Gastroesophageal sphincter (tissue), 4 donors: ENCODE results near the gene KLHL1. TPM values are rescaled to one million over a fixed set of nuclear protein-coding genes. Genes with fewer than 3 reads are reported as not detected.

Experiments
- ATAC-seq: fragments of 150-250 bp; one replicate; pipeline ENCODE4 v1.9.1; 2016; ENCODE audit warnings: mild to moderate bottlenecking, moderate library complexity
- H3K27ac ChIP-seq, 4 donors: fragments of 200-600 bp; sonication (generic) in 3 of 4; 1 replicate in 3 of 4; 2 replicates in 1 of 4; pipeline ENCODE4 v1.5.1; 2016 to 2019
- H3K27me3 ChIP-seq: fragments of 200-600 bp; sonication (generic); one replicate; pipeline ENCODE4 v1.5.1; 2019
- H3K36me3 ChIP-seq, 2 donors: fragments of 200-600 bp; sonication (generic); one replicate each; pipeline ENCODE4 v1.5.1; 2019; ENCODE audit warnings: control low read depth in 1 of 2
- H3K4me1 ChIP-seq, 3 donors: fragments of 200-600 bp; sonication (generic); 1 replicate in 2 of 3; 2 replicates in 1 of 3; pipeline ENCODE4 v1.5.1; 2016 to 2019; ENCODE audit warnings: control low read depth in 2 of 3
- H3K4me3 ChIP-seq, 2 donors: fragments of 200-600 bp; sonication (generic); one replicate each; pipeline ENCODE4 v1.5.1; 2019; ENCODE audit warnings: mild to moderate bottlenecking in 1 of 2, moderate library complexity in 1 of 2
- H3K9me3 ChIP-seq, 3 donors: fragments of 200-600 bp; sonication (generic); one replicate each; pipeline ENCODE4 v1.5.1; 2017 to 2019; ENCODE audit warnings: control low read depth in 2 of 3
- CTCF ChIP-seq, 4 experiments: fragments of 200-600 bp in 2 of 4; fragments of 450-650 bp in 2 of 4; sonication (generic) in 1 of 4; IDR thresholded peaks; one replicate each; pipeline ENCODE4 v1.5.1; 2017 to 2019; ENCODE audit warnings: antibody characterized with exemption in 4 of 4, mild to moderate bottlenecking in 2 of 4, moderate library complexity in 2 of 4
- EP300 ChIP-seq: sonication (generic); formaldehyde crosslinking; IDR thresholded peaks from one replicate; pipeline ENCODE4 v1.6.1; 2017; ENCODE audit warnings: antibody characterized with exemption, mild to moderate bottlenecking
- POLR2A ChIP-seq, 2 donors: fragments of 450-650 bp; IDR thresholded peaks; one replicate each; pipeline ENCODE4 v1.6.1; 2017; ENCODE audit warnings: antibody characterized with exemption in 2 of 2, mild to moderate bottlenecking in 2 of 2, moderate library complexity in 1 of 2
- POLR2AphosphoS5 ChIP-seq: sonication (generic); formaldehyde crosslinking; IDR thresholded peaks from one replicate; pipeline ENCODE4 v1.6.1; 2017; ENCODE audit warnings: antibody characterized with exemption
- WGBS, 2 donors: methylation state at CpG; one replicate each; pipeline ENCODE4 v1.1.5; 2018; ENCODE audit warnings: low coverage in 1 of 2; 5-methylcytosine and 5-hydroxymethylcytosine counted together
- total RNA-seq, 4 donors: library from RNA; depleted of rRNA; stranded (reverse); fragments of >200 nt; gene quantifications; one replicate each; pipeline ENCODE4 v1.1.0, GENCODE V29; 2016

KLHL1 gene
- total RNA-seq, 4 donors from 2014 or later = 0.13 TPM; not detected in 3

DNA sequence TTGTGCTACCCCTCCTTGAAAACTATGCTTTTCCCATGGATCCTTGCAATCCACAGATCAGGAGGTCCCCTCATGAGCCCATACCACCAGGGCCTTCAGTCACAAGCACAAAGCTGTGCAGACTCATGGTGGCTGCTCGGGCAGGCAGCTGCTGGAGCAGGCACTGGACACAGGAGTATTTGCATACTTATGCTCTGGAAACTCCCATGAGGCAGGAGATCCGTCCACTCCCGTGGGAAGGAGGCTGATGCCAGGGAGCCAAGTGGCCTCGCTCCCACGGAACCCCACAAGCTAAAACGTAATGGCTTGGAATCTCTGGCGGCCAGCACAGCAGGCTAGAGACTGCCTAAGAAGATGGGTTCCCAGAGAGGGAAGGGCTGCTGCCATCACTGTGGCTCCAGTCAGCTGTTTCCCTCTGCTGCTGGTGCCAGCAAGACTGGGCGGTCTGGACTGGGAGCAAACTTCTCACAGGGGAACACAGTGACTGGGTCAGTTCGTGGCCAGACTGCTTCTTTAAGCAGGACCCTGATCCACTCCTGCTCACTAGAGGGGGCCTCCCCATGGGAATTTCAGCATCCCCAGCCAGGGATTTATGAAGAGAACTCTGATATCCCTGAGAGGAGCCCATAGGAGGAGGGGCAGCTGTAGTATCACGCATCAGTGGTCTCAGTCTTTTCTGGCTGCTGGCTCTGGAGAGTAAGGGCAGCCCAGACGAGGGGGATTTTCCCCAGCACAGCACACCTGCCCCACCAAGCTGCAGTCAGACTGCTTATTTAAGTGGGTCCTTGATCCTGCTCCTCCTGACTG lies 370.9 kb downstream of the KLHL1 start:
- H3K27ac ChIP-seq = no peak overlapping the region
- no peak for ATAC-seq

GRCh38 chr13:69721631-69722030 lies 386.6 kb downstream of the KLHL1 start:
- H3K9me3 ChIP-seq = no peaks in the 10 kb centered on the region
- H3K36me3 ChIP-seq = no peaks in the 10 kb centered on the region
- no peak for TF ChIP-seq POLR2AphosphoS5
- no peak for TF ChIP-seq EP300
- TF ChIP-seq POLR2A (IDR thresholded peaks at IDR 0.05) = no peak
- ATAC-seq = no peak
- no peaks in the 10 kb centered on the region for H3K4me1 ChIP-seq
- WGBS, 2 donors = 80 to 100% methylated on average over 1 of the region's 1 CpG
- H3K4me3 ChIP-seq = no peak overlapping the region
- no peak overlapping the region for H3K27ac ChIP-seq
- H3K27me3 ChIP-seq = no peaks in the 10 kb centered on the region

More for the DNA sequence above, 370.9 kb downstream of the KLHL1 start:
- H3K4me3 ChIP-seq = no peak overlapping the region
- 93% methylated on average over 6 of the region's 11 CpGs; no CpG with 5 or more reads in 1 of the 2 donors for WGBS, 2 donors
- H3K27me3 ChIP-seq = no peaks in the 10 kb centered on the region
- H3K4me1 ChIP-seq = no peaks in the 10 kb centered on the region
- H3K36me3 ChIP-seq = no peaks in the 10 kb centered on the region
- no peak for TF ChIP-seq CTCF (IDR thresholded peaks at IDR 0.05)
- no peak for TF ChIP-seq EP300
- TF ChIP-seq POLR2AphosphoS5 = no peak
- no peak for TF ChIP-seq POLR2A (IDR thresholded peaks at IDR 0.05)
- H3K9me3 ChIP-seq = no peaks in the 10 kb centered on the region

DNA sequence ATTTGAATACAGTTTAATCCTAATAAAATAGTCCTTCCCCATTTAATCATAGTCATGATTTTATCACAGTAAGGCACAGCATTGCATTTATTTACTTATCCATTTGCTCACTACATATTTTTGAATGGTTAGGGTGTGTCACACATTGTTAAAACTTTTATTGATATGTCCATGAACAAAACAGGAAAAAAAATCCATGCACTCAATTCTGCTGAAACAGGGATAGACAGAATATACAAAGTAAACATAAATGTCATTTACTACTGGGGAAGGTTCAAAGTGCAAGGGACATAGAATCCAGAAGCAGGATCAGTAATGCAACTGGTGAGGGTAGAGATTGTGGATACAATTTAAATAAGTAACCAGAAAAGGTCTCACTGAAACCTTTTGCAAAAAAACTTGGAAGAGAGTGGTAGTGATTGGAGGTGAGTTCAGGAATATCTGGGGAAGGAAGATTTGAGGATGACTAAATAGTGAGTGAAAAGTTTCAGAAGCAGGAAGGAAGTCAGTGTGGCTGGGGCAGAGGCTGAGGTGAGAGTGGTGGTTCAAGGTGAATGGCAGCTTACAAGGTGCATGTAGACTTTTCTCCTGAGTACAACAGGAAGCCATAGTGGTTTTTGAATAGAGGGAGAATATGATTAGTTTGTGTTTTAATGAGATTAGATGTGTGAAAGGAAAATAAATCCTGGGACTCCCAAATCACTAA lies 387.8 kb downstream of the KLHL1 start:
- no peaks in the 10 kb centered on the region for H3K27me3 ChIP-seq
- H3K4me1 ChIP-seq = no peaks in the 10 kb centered on the region
- H3K27ac ChIP-seq = no peak overlapping the region
- ATAC-seq = no peak
- TF ChIP-seq CTCF (IDR thresholded peaks at IDR 0.05) = no peak
- no peaks in the 10 kb centered on the region for H3K9me3 ChIP-seq
- H3K36me3 ChIP-seq = no peaks in the 10 kb centered on the region
- no peak overlapping the region for H3K4me3 ChIP-seq

GRCh38 chr13:69706807-69707206 lies 401.4 kb downstream of the KLHL1 start:
- Histone ChIP-seq H3K36me3 (no peaks in the 10 kb centered on the region), H3K4me1 (no peaks in the 10 kb centered on the region), H3K27me3 (no peaks in the 10 kb centered on the region), H3K4me3 (no peak overlapping the region), H3K27ac (no peak overlapping the region), H3K9me3 (no peaks in the 10 kb centered on the region)
- no peak for ATAC-seq
- TF ChIP-seq EP300 (no peak), POLR2A (IDR thresholded peaks at IDR 0.05) (no peak), POLR2AphosphoS5 (no peak), CTCF (IDR thresholded peaks at IDR 0.05) (no peak)

- no peaks in the 10 kb centered on the region for H3K36me3 ChIP-seq
- TF ChIP-seq POLR2A (IDR thresholded peaks at IDR 0.05) = no peak
- TF ChIP-seq CTCF (IDR thresholded peaks at IDR 0.05) = no peak
- no peak for TF ChIP-seq EP300
- no peak for TF ChIP-seq POLR2AphosphoS5
- no peak overlapping the region for H3K27ac ChIP-seq
- ATAC-seq = no peak
- no peaks in the 10 kb centered on the region for H3K9me3 ChIP-seq
- H3K27me3 ChIP-seq = no peaks in the 10 kb centered on the region
- H3K4me1 ChIP-seq = no peaks in the 10 kb centered on the region
- H3K4me3 ChIP-seq = no peak overlapping the region
- WGBS, 2 donors = 8 to 9% methylated on average over 1 of the region's 1 CpG
Measured at GRCh38 chr13:69704311-69704710, 403.9 kb downstream of the KLHL1 start.
